GM12892 (cell line): ENCODE data around the gene CNTFR.

Source experiments
- POLR2AphosphoS5 ChIP-seq: IDR thresholded peaks from 2 replicates; pipeline ENCODE4 v1.6.1; 2011; ENCODE audit warnings: low read depth, low read length, control low read depth
- TAF1 ChIP-seq: IDR thresholded peaks from 2 replicates; pipeline ENCODE4 v1.6.1; 2011; ENCODE audit warnings: low read depth, mild to moderate bottlenecking, control low read depth, low read length, borderline replicate concordance

DNA sequence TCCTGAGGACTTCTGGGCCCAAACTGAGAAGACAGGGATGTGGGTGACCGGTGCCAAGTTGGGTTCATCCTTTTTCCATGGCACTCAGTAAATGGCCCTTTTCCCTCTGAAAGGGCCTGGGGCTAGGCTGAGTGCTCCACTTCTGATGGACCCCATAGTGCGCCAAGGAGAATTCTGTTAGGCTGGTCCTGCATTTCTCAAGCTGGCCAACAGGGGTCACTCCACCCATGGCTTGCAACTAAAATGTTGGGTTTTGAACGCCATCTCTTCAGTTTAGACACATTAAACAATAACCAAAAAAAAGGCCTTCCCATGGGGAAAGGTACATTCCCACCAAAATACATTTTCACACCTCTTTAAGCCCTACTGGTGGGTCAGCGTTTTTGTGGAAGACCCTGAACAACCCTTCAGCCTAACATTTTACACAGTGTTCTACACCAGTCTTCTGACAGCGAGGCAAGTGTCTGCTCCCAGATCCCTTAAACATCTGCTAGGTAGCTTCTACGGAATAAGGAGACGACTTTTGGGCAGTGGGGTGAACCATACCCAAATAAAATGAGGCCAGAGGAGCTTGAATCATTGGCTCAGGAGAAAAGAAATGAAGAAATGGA lies 27.3 kb downstream of the CNTFR start:
- no peak for TF ChIP-seq POLR2AphosphoS5
- no peak for TF ChIP-seq TAF1
